Mammary microvascular endothelial cell (primary cell): ENCODE results near the gene ZNF219. TPM values are rescaled to one million over a fixed set of nuclear protein-coding genes. Genes with fewer than 3 reads are reported as not detected.

ENCODE experiments used
- total RNA-seq: library from RNA; depleted of rRNA; stranded (reverse); fragments of >200 nt; gene quantifications from 2 replicates; pipeline ENCODE4 v1.2.3, GENCODE V29; 2015

Gene ZNF219
- total RNA-seq, result 7.1 and 14.8 TPM in 2 replicates

DNA sequence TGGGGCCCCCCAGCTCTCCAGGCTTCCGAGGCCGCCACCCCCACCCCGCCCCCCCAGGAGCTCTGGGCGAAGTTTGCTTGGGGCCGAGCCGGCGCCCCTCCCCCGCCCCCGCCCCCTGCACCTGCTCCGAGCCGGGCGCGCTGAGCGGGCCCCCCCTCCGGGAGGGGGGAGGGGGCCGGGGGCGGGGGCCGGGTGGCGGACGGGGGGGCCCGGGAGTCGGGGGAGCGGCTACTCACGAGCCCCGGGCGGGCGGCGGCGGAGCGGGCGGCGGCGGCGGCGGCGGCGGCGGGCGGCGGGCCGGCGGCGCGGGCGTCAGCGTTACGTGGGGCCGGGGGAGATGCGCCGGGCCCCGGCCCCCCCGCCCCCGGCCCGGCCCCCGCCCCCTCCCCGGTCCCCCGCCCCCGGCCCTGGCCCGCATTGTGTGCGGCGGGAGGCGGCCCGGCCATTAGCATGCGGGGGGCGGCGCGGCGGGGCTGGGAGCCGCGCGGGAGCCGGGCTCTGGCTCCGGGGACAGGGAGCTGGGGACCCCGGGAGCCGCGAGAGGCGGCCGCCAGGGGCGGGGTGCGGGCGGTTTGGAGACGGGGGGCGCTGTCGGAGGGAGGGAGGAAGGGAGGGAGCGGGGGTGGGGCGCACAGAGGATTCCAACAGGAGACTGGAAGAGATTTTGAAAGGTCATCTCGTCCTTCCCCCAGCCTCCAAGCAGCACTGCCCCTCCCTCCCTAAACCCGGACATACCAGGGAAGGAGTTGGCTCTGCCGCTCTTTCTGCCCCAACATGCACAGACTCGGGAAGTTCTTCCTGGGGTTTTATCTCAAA, at the start of gene ZNF219:
ZNF219 (minus strand) TSS at position 580 of the 816 bp plus-strand sequence. CDS start 5,064 bp downstream, outside the sequence.

GRCh38 chr14:21100931-21101330, 2.5 kb upstream of the ZNF219 start, which contains the start of gene TMEM253:
TMEM253 (plus strand) TSS chr14:21101066; CDS start chr14:21101344, 278 bp downstream.

DNA sequence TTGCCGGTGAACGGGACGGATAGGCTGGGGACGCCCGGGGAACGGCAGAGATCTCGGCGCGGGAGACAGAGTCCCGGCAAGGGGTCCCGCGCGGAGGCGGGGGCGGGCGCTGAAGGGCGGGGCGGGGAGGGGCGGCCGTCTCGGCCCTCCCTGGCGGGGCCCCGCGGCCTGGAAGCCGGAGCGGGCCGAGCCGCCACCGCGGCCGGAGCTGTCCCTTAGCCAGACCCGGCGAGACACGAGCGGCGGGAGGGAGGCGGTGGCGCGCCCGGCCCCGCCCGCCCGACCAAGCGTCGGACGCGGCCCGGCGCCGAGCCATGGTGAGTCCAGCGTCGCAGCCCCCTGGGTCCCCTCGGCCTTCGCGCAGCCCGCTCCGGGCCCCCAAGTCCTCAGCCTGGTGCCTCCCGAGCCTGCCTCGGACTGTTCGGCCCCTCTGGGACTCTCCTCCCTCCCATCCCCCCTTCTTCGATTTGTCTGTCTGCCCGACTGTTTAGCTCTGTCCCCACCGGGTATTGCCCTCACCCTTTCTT, 28.3 kb downstream of the ZNF219 start, which contains the start of gene ARHGEF40:
ARHGEF40 (plus strand) TSS at position 222 of the 527 bp plus-strand sequence; CDS start at position 315, 93 bp downstream.

GRCh38 chr14:21057803-21058675, 40.4 kb downstream of the ZNF219 start, which contains the start of gene RNASE8:
RNASE8 (plus strand) TSS chr14:21057822; CDS start chr14:21057893, 71 bp downstream.

DNA sequence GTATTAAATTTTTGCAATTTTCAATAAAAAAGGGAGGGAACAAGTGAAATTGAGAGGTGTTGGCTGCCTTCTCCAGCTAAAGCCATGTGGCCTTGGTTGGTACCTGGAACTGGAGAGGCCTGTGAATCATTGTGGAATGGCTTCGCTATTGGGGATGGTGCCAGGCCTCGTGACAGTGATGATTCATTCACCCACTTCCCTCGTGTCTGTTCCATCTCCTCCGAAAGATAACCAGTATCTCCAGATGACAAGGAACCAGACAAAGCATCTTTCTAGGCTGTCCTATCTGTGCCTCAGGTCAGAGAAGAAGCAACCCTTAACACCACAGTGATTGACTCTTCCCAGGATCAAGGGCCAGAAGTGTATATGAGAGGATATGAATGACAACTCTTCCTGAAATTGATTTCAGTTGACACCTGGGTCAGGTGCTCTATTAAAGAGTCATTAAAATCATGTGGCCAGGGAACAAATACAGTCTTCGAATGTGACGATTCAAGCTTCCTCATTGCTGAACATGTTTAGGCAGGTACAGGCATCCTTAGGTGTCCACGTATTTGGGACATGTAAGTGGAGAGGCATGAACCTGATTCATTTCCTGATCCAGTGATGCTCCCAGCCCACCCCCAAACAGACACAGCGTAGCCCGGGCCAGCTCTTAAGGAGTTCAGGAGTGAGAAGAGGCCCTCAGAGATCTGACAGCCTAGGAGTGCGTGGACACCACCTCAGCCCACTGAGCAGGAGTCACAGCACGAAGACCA, 56.6 kb downstream of the ZNF219 start, which contains the start of gene RNASE7:
RNASE7 (plus strand) TSS at position 687 of the 758 bp plus-strand sequence. CDS start 631 bp downstream, outside the sequence.

Other genes starting within 250 kb of the ZNF219 start
- not detected in 2 replicates for gene RNASE3, start 207.3 kb downstream of the ZNF219 start, total RNA-seq
- not detected in 2 replicates for gene RNASE2, start 143.2 kb downstream of the ZNF219 start, total RNA-seq
- gene METTL17, start 108.7 kb downstream of the ZNF219 start, total RNA-seq, result 52.3 TPM in 2 replicates
- gene SLC39A2, start 99.4 kb downstream of the ZNF219 start, total RNA-seq, result not detected in 2 replicates
- 0.69 TPM in 1 of 2 replicates, not detected in the other for gene NDRG2, start 73.6 kb downstream of the ZNF219 start, total RNA-seq
- not detected in 2 replicates for gene TPPP2, start 68.4 kb downstream of the ZNF219 start, total RNA-seq
- gene RNASE13, start 63.8 kb downstream of the ZNF219 start, total RNA-seq, result not detected in 2 replicates
- gene RNASE7, start 56.3 kb downstream of the ZNF219 start, total RNA-seq, result not detected in 2 replicates
- gene RNASE8, start 40.8 kb downstream of the ZNF219 start, total RNA-seq, result not detected in 2 replicates
- 4.5 and 6.0 TPM in 2 replicates for gene ARHGEF40, start 28.4 kb downstream of the ZNF219 start, total RNA-seq
- gene TMEM253, start 2.4 kb upstream of the ZNF219 start, total RNA-seq, result not detected in 2 replicates
- not detected in 2 replicates for gene OR5AU1, start 57.4 kb upstream of the ZNF219 start, total RNA-seq
- gene HNRNPC, start 170.8 kb upstream of the ZNF219 start, total RNA-seq, result 903 and 941 TPM in 2 replicates
- 0.05 TPM in 1 of 2 replicates, not detected in the other for gene RPGRIP1, start 181.4 kb upstream of the ZNF219 start, total RNA-seq